Islet of Langerhans (tissue), 1 donor: ENCODE data around the gene BGLAP.

Experiments used
- FAIRE-seq: peaks from one replicate; lab custom pipeline; 2011; peaks lifted over from hg19 to GRCh38; lab: Jason Lieb, UNC

Gene BGLAP

DNA sequence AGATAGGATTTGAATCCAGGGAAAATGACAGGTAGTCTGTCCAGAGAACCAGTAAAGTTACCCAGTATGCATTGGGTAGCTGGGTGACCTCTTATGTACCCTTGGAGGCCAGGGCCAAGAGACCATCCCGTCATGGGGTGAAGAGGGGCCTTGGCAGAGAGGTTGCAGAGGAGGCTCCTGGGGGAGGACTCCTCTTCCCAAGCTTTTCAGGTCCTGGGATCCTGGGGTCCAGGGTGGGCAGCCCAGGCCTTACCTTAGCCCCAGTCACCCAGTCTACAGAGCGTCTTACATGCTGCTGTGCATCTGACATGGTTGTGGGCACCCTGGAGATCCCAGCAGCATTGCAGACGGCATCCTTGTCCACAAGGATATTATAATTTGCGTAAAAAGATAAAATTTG lies 15.2 kb upstream of the BGLAP start:
- FAIRE-seq, result no peak

DNA sequence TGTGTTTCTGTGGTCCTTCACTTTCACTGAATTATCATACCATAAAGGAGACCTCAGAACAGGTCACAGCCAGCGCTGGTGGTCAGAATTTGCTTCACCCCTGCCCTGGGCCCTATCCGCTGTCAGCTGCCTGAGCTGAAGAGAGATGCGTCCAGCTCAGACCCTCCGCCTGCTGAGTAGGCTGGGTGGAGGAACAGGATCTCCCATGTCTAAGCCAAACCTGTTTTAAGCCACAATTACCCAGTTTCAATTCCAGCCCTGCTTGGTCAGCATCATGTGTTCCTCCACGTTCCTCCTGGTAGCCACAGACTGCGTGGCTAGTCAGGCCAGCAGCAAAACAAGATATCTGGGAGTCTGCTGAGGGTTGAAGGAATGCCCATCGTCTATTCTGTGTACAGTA lies 13.5 kb upstream of the BGLAP start:
- FAIRE-seq, result no peak

DNA sequence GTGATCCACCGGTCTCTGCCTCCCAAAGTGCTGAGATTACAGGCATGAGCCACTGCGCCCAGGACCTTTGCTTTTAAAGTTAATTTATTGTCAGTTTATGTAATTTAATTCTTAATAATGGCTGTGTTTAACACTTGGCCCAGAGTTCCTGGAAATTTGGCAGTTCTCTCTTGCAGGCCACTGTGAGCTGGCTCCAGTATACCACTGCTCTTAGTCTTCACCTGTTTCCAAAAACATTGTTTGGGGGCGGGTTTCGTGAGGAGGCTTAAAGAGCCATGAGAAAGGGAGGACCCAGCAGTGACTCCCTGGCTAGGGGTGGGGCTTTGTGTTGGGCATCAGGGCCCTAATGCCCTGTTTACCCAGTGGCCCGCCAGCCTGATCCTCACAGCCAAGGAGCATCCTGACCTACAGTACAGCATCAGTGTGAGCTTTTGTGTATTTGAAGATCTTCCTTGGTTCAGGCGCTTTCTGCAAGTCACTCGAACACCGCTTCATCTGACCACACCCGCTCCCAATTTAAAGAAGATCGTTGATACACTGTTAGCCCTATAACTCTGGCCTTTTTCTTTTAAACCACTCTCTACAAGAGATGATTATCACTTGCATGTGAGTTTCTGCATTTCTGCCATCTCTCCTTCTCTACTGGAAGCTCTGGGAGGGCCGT lies 12.0 kb upstream of the BGLAP start:
- FAIRE-seq, result no peak

DNA sequence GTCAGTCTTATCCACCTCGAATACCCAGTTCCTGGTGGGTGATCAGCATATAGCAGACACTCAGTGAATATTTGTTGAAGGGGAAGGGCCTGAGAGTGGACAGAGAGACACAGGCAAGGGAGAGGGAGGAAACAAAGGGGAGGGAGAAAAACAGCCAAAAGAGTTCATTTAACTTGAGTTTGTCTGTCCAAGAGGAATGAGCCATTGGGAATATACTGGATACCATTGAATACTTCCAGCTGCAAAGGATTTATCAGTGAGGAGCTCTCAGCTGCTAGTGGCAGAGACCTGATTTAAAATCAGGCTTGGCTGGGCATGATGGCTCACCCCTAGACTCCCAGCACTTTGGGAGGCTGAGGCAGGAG lies 11.5 kb upstream of the BGLAP start:
- no peak for FAIRE-seq

DNA sequence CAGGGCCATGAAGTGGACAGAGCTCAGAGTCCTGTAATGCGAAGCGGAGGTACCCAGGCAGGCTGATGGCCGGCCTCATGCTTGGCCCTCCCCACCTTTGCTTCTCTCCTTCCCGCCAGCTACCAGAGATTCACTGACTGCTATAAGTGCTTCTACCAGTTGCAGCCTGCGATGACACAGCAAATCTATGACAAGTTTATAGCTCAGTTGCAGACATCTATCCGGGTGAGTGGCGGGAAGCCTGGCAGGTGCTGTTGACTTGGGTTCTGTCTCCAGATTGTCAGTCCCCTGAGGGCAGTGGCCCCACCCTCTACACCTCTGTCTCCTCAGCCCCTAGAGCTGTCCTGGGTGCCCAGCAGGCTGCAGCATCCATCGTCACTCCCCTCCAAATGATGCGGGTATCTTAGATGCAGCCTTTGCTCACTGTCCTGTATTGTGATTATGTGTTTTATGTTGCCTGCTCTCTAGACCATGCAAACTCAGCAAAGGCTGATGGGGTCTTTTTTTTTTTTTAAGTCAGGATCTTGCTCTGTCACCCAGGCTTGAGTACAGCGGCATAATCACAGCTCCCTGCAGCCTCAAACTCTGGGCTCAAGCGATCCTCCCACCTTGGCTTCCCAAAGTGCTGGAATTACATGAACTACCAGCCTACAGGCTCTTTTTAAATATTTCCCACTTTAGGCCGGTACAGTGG lies 9.6 kb upstream of the BGLAP start:
- no peak for FAIRE-seq

DNA sequence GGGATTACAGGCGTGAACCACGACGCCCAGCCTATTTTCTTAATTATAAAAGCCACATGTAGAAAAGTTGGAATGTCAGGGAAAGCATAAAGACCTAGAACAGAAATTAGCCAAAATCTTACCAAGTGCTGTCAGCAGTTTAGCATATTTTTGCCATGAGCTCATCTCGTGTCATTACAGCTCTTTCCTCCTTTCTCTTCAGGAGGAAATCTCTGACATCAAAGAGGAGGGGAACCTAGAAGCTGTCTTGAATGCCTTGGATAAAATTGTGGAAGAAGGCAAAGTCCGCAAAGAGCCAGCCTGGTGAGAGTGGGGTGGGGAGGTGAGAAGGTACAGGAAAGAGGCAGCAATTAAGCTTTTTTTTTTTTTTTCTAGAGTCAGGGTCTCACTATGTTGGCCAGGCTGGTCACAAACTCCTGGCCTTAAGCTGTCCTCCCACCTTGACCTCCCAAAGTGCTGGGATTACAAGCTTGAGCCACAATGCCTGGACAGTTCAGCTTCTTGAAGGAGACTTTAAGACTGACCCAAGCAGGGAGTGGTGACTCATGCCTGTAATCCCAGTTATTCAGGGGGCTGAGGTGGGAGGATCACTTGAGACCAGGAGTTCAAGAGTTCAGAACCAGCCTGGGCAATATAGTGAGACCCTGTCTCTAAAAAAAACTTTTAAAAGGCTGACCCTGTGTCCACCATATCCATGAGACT lies 8.4 kb upstream of the BGLAP start:
- no peak for FAIRE-seq

DNA sequence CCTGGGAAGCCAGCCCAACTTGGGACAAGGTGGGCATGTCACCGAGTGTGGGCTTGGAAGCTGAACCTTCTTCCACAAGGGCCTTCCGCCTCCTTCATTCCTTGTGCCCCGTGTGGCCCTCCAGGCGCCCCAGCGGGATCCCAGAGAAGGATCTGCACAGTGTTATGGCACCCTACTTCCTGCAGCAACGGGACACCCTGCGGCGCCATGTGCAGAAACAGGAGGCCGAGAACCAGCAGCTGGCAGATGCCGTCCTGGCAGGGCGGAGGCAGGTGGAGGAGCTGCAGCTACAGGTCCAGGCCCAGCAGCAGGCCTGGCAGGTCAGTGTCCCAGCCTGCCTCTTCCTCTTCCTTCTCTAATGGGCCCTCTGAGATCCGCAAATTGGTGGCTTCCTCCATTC lies 5.8 kb upstream of the BGLAP start:
- FAIRE-seq, result no peak

DNA sequence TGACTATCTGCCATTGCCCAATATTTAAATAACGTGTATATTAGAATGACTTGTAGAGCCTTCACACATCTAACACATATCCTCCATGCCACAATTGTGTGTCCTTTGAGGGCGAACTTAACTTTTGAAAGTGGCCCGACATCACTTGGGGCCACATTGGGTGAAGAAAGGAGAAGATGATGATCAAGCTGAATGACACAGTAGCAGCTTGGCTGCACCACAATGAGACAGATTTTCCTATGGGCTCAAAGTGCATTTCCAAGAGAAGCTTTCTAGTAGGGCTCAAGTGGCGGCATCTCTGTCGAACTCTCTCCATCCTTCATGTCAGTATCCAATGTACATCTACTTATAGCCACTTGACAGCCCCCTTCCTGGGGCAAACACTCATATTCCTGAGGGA lies 3.7 kb upstream of the BGLAP start:
- no peak for FAIRE-seq

DNA sequence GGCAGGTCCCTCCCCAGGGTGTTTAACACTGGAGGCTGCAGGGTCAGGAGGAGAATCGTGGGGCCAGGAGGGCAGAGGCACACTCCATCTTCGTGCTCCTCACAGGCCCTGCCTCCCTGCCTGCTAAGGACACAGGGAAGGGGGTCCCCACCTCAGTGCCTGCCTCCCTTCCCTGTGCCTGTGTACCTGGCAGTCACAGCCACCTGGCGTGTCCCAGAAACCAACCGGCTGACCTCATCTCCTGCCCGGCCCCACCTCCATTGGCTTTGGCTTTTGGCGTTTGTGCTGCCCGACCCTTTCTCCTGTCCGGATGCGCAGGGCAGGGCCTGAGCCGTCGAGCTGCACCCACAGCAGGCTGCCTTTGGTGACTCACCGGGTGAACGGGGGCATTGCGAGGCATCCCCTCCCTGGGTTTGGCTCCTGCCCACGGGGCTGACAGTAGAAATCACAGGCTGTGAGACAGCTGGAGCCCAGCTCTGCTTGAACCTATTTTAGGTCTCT lies 623 bp upstream of the BGLAP start:
- FAIRE-seq, result no peak

DNA sequence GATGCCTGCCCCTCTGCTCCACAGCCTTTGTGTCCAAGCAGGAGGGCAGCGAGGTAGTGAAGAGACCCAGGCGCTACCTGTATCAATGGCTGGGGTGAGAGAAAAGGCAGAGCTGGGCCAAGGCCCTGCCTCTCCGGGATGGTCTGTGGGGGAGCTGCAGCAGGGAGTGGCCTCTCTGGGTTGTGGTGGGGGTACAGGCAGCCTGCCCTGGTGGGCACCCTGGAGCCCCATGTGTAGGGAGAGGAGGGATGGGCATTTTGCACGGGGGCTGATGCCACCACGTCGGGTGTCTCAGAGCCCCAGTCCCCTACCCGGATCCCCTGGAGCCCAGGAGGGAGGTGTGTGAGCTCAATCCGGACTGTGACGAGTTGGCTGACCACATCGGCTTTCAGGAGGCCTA lies 754 bp downstream of the BGLAP start:
- FAIRE-seq, result no peak

DNA sequence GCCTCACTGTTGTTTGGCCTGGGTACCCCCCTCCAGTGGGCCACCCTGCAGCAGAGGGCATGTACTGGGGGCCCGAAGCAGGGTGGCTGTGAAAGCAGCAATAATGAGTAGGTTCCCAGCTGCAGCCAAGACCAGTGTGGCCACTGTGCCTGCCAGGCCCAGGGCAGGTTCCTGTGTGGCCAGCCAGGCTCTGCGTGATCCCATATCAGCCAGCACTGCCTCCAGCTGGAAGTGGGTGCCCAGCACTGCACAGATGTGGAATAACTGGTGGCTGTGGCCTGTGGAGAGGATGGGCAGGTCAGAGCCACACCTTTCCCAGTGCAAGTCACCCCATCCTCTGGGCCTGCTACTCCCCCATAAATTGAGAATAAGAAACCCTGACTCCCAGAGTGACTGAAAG lies 2.1 kb downstream of the BGLAP start:
- no peak for FAIRE-seq

DNA sequence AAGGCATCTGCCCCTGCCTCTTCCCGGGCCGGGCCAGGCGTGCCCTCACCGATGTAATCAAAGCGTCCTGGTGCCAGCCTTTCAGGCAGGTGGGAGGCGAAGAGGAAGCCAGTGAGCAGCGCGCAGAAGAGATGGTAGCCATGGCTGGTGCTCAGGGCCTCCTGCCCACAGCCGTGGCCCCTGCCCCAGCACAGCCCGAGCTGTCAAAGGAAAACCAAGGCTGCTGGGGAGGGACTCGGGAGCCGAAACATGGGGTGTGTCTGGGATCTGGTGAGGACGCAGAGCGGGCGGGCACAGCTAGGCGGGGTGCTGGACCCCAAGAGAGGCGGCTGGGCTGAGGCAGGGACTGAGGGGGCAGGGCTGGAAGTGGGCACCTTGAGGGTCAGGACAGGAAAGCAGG lies 2.7 kb downstream of the BGLAP start:
- FAIRE-seq, result no peak

DNA sequence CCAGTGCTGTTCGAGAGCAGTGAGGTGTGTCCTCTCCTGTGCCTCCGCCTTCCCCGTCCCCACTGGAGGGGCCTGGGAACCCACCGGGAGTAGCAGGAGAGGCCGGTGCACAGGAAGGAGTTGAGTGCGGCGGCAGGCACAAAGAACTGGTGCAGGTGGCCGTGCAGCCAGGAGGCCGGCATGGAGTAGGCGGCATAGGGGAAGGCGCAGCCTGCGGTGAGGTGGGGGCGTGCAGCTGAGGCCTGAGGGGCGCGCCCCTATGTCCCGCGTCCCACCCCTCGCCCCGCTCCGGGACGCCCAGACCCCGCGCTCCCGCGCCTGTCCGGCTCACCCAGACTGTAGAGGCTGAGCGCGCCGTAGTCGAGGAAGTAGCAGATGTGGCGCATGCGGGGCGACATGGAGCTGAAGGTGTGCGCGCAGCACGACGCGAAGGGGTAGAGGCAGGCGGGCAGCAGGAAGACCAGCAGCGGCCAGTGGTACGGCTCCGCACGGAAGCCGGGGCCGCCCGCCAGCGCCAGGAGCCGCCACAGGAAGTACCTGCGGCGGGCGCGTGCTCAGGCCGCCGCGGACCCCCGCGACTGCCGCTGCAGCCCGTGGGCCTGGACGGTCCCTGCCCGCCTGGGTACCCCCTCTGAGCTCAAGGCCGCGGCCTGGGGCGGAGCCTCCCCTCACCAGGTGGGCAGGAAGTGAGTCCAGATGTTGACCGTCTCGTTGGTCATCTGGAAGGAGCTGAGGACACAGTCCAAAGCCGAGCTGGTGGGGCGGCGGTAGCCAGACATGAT lies 3.7 kb downstream of the BGLAP start:
- no peak for FAIRE-seq

DNA sequence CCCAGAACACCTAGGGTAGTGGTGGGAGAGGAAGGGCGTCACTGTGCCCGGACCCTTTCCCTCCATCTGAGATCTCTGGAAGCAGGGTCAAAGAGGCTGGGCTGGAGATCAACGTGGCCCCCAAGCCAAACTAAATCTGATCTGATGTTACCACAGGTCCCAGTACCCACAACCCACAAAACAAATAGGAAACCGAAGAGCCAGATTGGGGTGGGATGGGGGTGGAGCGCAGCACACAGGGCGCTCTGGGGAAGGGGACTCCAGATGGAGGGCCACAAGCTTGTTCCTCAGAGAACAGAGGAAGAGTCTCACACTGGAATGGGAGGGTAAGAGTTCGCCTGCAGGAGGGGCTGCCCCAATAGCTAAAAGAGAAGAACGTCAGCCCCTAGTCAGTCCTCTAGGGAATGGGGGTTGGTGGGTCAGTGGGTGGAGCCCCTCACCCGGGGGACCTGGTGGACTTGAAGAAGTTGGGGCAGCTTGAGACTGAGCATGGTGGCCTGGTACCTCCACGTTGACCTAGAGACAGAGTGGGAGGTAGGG lies 4.3 kb downstream of the BGLAP start:
- FAIRE-seq, result no peak

DNA sequence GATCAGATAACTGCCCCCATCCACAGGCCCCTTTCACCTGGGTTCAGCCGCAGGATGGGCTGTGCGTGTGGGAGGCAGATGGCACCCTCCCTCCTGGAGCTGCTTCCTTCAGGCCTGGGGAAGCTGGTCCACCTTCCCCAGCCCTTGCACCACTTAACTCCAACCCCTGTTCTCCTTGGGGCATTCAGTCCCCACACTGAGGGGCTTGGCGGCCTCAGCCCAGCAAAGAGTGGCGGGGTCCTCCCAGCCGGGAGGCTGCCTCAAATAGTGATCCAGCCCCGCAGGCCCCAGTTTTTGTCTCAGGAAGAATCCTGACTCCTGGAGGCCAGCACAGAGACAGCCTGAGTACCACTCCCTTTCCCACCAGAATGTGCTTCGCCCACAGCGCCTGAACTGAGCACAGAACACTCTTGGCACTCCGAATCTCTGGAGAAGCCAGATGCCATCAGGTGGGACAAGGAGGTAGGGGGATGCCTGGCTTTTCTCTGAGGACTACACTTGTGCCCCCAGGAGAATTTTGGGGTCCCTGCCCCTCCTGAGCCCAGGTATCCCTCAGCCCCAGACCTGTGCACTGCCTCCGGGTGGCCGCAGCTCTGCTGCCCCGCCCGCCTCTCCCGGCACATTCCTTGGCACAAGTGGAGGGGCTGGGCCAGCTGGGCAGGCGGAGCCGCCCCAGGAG lies 4.9 kb downstream of the BGLAP start:
- no peak for FAIRE-seq

DNA sequence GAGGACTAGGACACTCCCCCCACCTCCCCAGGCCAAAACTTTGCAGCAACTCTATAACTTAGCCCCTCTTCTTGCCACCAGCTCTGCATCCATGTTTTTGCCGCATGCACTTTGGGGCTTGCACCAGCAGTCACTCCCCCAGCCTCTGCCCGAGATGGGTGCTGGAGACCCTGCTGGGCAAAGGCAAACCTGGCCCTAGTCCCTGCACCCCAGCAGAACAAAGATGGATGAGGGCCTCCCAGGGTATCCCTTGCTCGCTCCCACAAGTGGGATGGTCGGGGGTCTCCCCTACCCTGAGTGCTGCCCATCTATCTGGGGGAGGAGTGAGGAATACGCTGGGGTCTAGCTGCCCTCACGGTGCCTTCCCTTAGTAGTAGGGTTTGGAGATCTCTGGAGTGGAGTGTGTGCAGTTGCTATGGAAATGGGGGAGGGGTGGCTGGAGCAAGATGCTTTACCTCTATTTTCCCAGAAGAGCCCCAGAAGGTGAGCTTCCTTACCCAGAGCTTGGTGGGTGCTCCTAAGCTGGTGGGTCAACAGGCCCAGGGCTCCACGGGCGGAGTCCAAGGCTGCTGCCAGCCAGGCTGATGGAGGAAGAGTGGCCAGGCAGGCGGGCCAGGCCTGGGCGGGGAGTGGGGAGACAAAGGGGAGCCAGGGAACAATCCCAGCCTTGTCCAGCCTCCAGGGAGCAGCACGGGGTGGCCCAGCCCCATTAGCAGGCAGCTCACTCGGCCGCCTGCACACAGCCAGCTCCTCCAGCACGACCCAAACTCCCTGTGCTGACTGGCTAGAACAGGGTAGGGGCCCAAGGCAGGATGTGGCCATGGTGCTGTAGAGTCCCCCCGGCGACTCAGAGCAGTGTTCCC lies 5.7 kb downstream of the BGLAP start, which contains the start of gene PAQR6:
Gene PAQR6, minus strand, starts transcription at position 597 of the 863 bp plus-strand sequence. CDS start 1,325 bp downstream, outside the sequence.
- FAIRE-seq, result no peak

DNA sequence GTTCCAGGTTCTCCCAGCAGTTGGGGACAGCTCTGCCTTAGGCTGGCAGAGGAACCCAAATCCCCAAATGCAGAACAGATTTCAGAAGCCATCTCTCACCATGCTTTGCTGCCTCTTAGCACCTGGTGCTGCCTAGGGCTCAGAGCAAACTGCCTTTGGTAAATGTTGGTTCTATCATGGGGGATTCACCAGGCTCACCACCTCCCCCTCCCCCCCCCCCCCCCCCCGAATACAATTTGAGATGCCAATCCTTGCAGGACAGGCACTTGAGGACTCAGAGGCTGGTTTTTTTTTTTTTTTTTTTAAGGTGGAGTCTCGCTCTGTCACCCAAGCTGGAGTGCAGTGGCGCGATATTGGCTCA lies 6.3 kb downstream of the BGLAP start:
- no peak for FAIRE-seq

DNA sequence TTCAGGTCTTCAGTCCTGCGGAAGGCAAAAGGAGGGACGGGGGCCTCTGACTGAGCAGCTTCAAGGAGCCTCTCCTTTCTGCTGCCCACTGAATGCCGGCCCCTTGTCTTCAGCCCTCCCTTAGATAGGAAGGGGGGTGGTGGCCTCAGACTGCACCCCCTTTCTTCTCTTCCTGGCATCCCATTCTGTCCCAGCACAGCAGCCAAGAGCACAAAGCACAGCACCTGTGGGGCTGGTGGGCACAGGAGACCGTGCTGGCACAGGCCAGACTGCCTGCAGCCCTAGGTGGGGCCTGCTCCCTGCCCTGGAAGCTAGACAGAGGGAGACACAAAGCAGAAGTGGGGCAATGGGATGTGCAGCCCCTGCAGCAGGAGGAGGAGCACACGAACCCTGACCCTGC lies 7.6 kb downstream of the BGLAP start:
- FAIRE-seq, result no peak

DNA sequence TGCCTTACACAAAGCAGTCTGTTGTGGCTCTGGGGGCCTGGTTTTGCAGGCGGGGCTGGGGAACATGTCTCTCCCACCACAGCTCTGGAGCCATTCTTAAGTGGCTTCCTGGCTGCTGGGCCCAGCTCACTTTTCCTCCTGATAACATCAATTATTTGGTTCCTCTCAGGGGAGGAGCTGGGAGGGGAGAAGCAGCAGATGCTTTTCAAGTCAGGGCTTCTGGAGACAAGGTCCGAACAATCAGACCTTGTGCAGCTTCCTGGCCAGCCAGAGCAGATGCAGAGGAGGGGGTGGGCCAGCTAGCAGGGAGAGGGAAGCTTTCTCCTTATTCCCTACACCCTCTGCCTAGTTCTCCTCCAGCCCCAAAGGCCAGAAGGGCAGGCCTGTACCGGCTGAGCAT lies 9.5 kb downstream of the BGLAP start:
- FAIRE-seq, result no peak

DNA sequence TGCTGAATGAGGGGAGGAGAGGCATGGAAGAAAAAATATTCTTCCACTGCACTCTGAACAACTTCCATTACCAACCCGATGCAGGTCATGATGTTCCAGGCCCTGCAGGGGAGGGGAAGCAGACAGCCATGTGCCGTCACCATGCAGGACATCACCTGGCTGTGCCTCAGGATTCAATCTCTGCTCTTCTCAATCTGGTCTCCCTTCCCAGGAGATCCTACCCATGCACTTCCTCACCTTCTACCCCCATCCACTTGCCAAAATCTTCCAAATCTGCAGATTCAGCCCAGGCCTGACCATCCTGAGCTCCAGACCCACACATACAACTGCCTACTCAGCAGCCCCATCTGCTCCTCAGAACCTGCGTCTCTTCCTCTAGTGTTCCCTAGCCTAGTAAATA lies 11.7 kb downstream of the BGLAP start:
- FAIRE-seq, result no peak

DNA sequence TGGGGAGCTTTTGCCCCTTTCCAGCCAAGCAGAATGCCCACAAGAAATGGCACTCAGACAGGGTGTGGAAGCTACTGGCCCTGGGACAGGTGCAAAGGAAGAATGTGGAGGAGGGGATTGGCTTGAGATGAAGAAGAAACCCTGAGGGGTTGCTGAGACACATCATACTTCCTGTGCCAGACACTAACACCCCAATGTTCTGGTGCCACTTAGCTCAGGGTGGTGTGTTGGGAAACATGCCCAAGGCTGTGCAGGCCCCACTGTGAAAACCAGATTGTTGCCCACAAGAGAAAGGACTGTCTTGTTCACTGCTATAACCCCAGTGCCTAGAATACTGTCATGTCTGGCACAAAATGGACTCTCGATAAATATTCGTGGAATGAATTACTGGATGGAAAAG lies 15.7 kb downstream of the BGLAP start:
- no peak for FAIRE-seq
